ENCODE results near the gene SLC22A13. TPM values are rescaled to one million over a fixed set of nuclear protein-coding genes. Genes with fewer than 3 reads are reported as not detected.
"Not testable (repeated sequence)": the region's sequence is repeated elsewhere in the genome, so short reads cannot be mapped to it uniquely, and the experiment has no call there.

Gene SLC22A13
- total RNA-seq, 2 donors from 2014 or later = 0.23 to 0.32 TPM

GRCh38 chr3:38315488-38316230, 50.0 kb downstream of the SLC22A13 start:
- peaks cover 4% of the 10 kb centered on the region for H3K4me1 Mint-ChIP-seq
- no peak overlapping the region for H3K4me3 Mint-ChIP-seq
- no peak overlapping the region for H3K27ac Mint-ChIP-seq
- no peaks in the 10 kb centered on the region for H3K9me3 ChIP-seq (ENCODE audit: control insufficient read depth, low read length, poor library complexity, severe bottlenecking)
- no peaks in the 10 kb centered on the region for H3K36me3 Mint-ChIP-seq (ENCODE audit: low read depth)
- peaks cover 13% of the 10 kb centered on the region for H3K27me3 Mint-ChIP-seq
- no peak for DNase-seq
- no peak for ATAC-seq

GRCh38 chr3:38316356-38317191, 51.0 kb downstream of the SLC22A13 start:
- H3K4me3 Mint-ChIP-seq = no peak overlapping the region
- DNase-seq (no peak), ATAC-seq (no peak)
- H3K4me1 Mint-ChIP-seq = peaks cover 4% of the 10 kb centered on the region
- peaks cover 13% of the 10 kb centered on the region for H3K27me3 Mint-ChIP-seq
- H3K9me3 ChIP-seq (ENCODE audit: control insufficient read depth, low read length, poor library complexity, severe bottlenecking) = no peaks in the 10 kb centered on the region
- no peak overlapping the region for H3K27ac Mint-ChIP-seq
- no peaks in the 10 kb centered on the region for H3K36me3 Mint-ChIP-seq (ENCODE audit: low read depth)

GRCh38 chr3:38317192-38317759, 51.7 kb downstream of the SLC22A13 start:
- no peaks in the 10 kb centered on the region for H3K36me3 Mint-ChIP-seq (ENCODE audit: low read depth)
- H3K4me1 Mint-ChIP-seq = peaks cover 4% of the 10 kb centered on the region
- no peak overlapping the region for H3K27ac Mint-ChIP-seq
- H3K9me3 ChIP-seq (ENCODE audit: control insufficient read depth, low read length, poor library complexity, severe bottlenecking) = no peaks in the 10 kb centered on the region
- DNase-seq (no peak), ATAC-seq (no peak)
- H3K4me3 Mint-ChIP-seq = no peak overlapping the region
- peaks cover 7% of the 10 kb centered on the region for H3K27me3 Mint-ChIP-seq

GRCh38 chr3:38318766-38319671, 53.4 kb downstream of the SLC22A13 start:
- no peaks in the 10 kb centered on the region for H3K9me3 ChIP-seq (ENCODE audit: control insufficient read depth, low read length, poor library complexity, severe bottlenecking)
- no peak for ATAC-seq
- Mint-ChIP-seq H3K27ac (no peak overlapping the region), H3K36me3 (ENCODE audit: low read depth) (no peaks in the 10 kb centered on the region), H3K4me3 (no peak overlapping the region), H3K4me1 (peaks cover 4% of the 10 kb centered on the region), H3K27me3 (peaks cover under 1% of the 10 kb centered on the region)
- no peak for DNase-seq

- H3K36me3 Mint-ChIP-seq (ENCODE audit: low read depth); H3K27me3 Mint-ChIP-seq; DNase-seq; ATAC-seq; H3K4me1 Mint-ChIP-seq; H3K9me3 ChIP-seq (ENCODE audit: control insufficient read depth, low read length, poor library complexity, severe bottlenecking); H3K27ac Mint-ChIP-seq; H3K4me3 Mint-ChIP-seq: not testable (repeated sequence)
Observed at GRCh38 chr3:38320638-38321037, 55.0 kb downstream of the SLC22A13 start.

- no peak overlapping the region for H3K27ac Mint-ChIP-seq
Observed at GRCh38 chr3:38323060-38323459, 57.4 kb downstream of the SLC22A13 start.

GRCh38 chr3:38325256-38325655, 59.6 kb downstream of the SLC22A13 start:
- H3K27ac Mint-ChIP-seq = no peak overlapping the region
- DNase-seq = no peak
- peaks cover 16% of the 10 kb centered on the region for H3K27me3 Mint-ChIP-seq
- no peaks in the 10 kb centered on the region for H3K9me3 ChIP-seq (ENCODE audit: control insufficient read depth, low read length, poor library complexity, severe bottlenecking)
- no peak overlapping the region for H3K4me3 Mint-ChIP-seq
- ATAC-seq = no peak
- peaks cover 2% of the 10 kb centered on the region for H3K36me3 Mint-ChIP-seq (ENCODE audit: low read depth)
- H3K4me1 Mint-ChIP-seq = peaks cover 2% of the 10 kb centered on the region

More at GRCh38 chr3:38323060-38323459, 57.4 kb downstream of the SLC22A13 start:
- H3K27me3 Mint-ChIP-seq = peaks cover 16% of the 10 kb centered on the region
- no peaks in the 10 kb centered on the region for H3K9me3 ChIP-seq (ENCODE audit: control insufficient read depth, low read length, poor library complexity, severe bottlenecking)
- H3K36me3 Mint-ChIP-seq (ENCODE audit: low read depth) = peaks cover 2% of the 10 kb centered on the region
- no peak overlapping the region for H3K4me3 Mint-ChIP-seq
- no peaks in the 10 kb centered on the region for H3K4me1 Mint-ChIP-seq
- DNase-seq (no peak), ATAC-seq (no peak)

- Mint-ChIP-seq H3K4me3 (no peak overlapping the region), H3K36me3 (ENCODE audit: low read depth) (peaks cover 2% of the 10 kb centered on the region), H3K4me1 (peaks cover 2% of the 10 kb centered on the region), H3K27ac (no peak overlapping the region), H3K27me3 (peaks cover 16% of the 10 kb centered on the region)
- no peak for DNase-seq
- no peaks in the 10 kb centered on the region for H3K9me3 ChIP-seq (ENCODE audit: control insufficient read depth, low read length, poor library complexity, severe bottlenecking)
- ATAC-seq = no peak
Observed at GRCh38 chr3:38327335-38328009, 61.9 kb downstream of the SLC22A13 start.

Other genes with a start within 250 kb of the SLC22A13 start
- gene PLCD1, start 236.2 kb upstream of the SLC22A13 start, total RNA-seq = 10 to 100 TPM; 61.8 to 67.1 TPM
- 10 to 100 TPM in 1 of 2 donors, 1 to 10 TPM in 1; 8.6 to 16.3 TPM for gene DLEC1, start 226.6 kb upstream of the SLC22A13 start, total RNA-seq
- 10 to 100 TPM; 78.2 to 79.3 TPM for gene ACAA1, start 128.7 kb upstream of the SLC22A13 start, total RNA-seq
- gene MYD88, start 127.2 kb upstream of the SLC22A13 start, total RNA-seq = 10 to 100 TPM; 44.0 to 45.5 TPM
- 10 to 100 TPM; 39.8 to 51.9 TPM for gene OXSR1, start 100.3 kb upstream of the SLC22A13 start, total RNA-seq
- gene SLC22A14, start 16.5 kb downstream of the SLC22A13 start, total RNA-seq = under 1 TPM in 1 of 2 donors, not detected in 1; 0.23 TPM
- 1 to 10 TPM in 1 of 2 donors, under 1 TPM in 1; 0.75 to 2.8 TPM for gene XYLB, start 81.0 kb downstream of the SLC22A13 start, total RNA-seq
- gene ACVR2B, start 188.1 kb downstream of the SLC22A13 start, total RNA-seq = 1 to 10 TPM; 6.6 to 6.7 TPM
- 10 to 100 TPM; 20.9 to 21.3 TPM for gene EXOG, start 230.5 kb downstream of the SLC22A13 start, total RNA-seq